ENCODE results near the gene IL18BP.

The IL18BP gene

DNA sequence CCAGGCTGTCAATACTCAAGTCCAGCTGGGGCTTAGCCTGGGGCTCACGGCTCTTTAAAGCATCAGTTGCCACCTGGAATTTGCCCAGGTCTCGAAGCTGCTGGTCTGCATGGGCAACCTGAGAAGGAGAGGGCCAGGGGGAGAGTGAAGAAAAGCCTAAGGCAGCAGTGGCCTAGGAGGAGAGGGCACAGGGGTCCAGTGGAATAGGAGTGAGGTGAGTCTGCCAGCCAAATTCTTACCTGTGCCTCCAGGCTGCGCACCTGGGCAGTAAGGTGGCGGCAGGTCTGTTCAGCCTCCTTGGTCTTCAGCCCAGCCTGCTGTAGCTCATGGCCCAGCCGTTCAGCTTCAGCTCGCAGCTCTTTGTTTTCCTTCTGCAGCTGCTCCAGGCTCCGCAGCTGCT lies 10.0 kb downstream of the IL18BP start:
- Histone ChIP-seq H3K79me2 (peaks cover 6% of the 10 kb centered on the region), H3K36me3 (ENCODE audit: control insufficient read depth, insufficient read depth, low read length) (no peaks in the 10 kb centered on the region), H3K4me2 (ENCODE audit: low read length) (no peak overlapping the region), H3K9me3 (ENCODE audit: control insufficient read depth, low read length) (no peaks in the 10 kb centered on the region), H3K27ac (no peak overlapping the region), H3K4me3 (ENCODE audit: low read depth, low read length) (no peak overlapping the region), H3K27me3 (ENCODE audit: control insufficient read depth, insufficient read depth, low read length) (no peaks in the 10 kb centered on the region), H3K9ac (no peak overlapping the region), H3K4me1 (peaks cover 20% of the 10 kb centered on the region), H2AFZ (no peak overlapping the region)
- no peak for TF ChIP-seq CTCF (IDR thresholded peaks at IDR 0.05)

GRCh38 chr11:72009156-72009555 lies 10.4 kb downstream of the IL18BP start:
- H3K27me3 ChIP-seq (ENCODE audit: control insufficient read depth, insufficient read depth, low read length), result no peaks in the 10 kb centered on the region
- H3K9me3 ChIP-seq (ENCODE audit: control insufficient read depth, low read length), result no peaks in the 10 kb centered on the region
- no peak overlapping the region for H3K9ac ChIP-seq
- no peak for TF ChIP-seq CTCF (IDR thresholded peaks at IDR 0.05)
- H3K4me2 ChIP-seq (ENCODE audit: low read length), result no peak overlapping the region
- H2AFZ ChIP-seq, result no peak overlapping the region
- H3K36me3 ChIP-seq (ENCODE audit: control insufficient read depth, insufficient read depth, low read length), result no peaks in the 10 kb centered on the region
- H3K27ac ChIP-seq, result no peak overlapping the region
- H3K79me2 ChIP-seq, result peaks cover 6% of the 10 kb centered on the region
- peaks cover 24% of the 10 kb centered on the region for H3K4me1 ChIP-seq
- no peak overlapping the region for H3K4me3 ChIP-seq (ENCODE audit: low read depth, low read length)

GRCh38 chr11:72010529-72011233 lies 12.0 kb downstream of the IL18BP start:
- H3K79me2 ChIP-seq, result peaks cover 6% of the 10 kb centered on the region
- H3K9me3 ChIP-seq (ENCODE audit: control insufficient read depth, low read length), result no peaks in the 10 kb centered on the region
- TF ChIP-seq CTCF (IDR thresholded peaks at IDR 0.05), result no peak
- no peak overlapping the region for H3K27ac ChIP-seq
- no peaks in the 10 kb centered on the region for H3K27me3 ChIP-seq (ENCODE audit: control insufficient read depth, insufficient read depth, low read length)
- H3K9ac ChIP-seq, result no peak overlapping the region
- H3K4me1 ChIP-seq, result peaks cover 33% of the 10 kb centered on the region
- no peak overlapping the region for H3K4me3 ChIP-seq (ENCODE audit: low read depth, low read length)
- H2AFZ ChIP-seq, result no peak overlapping the region
- no peak overlapping the region for H3K4me2 ChIP-seq (ENCODE audit: low read length)
- H3K36me3 ChIP-seq (ENCODE audit: control insufficient read depth, insufficient read depth, low read length), result no peaks in the 10 kb centered on the region

DNA sequence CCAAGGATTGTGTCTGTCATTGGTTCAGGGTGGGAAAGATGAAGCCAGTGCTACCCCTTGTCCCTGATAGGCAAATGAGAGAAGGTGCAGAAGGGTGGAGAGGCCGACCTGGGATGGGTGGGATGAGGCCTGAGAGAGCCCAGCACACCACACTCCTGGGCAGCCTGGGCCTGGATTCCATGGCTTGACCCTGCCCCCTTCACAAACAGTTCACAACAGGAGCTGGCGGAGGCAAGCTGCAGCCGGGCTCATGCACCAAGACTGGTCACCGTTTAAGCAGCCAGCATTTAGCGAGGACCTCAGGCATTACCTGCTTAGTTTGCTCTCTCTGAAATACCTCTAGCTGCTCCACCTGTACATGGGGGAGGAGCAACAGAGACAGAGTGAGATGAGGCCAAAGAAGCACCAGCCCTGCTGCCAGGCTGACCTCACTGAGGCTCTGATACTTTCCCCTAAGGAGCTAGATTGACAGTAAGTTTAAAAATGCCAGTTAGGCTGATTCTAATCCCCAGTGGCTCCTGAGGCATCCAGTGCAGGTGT lies 13.5 kb downstream of the IL18BP start:
- Histone ChIP-seq H3K4me1 (peaks cover 37% of the 10 kb centered on the region), H3K4me3 (ENCODE audit: low read depth, low read length) (no peak overlapping the region), H3K4me2 (ENCODE audit: low read length) (no peak overlapping the region), H3K9me3 (ENCODE audit: control insufficient read depth, low read length) (no peaks in the 10 kb centered on the region), H3K36me3 (ENCODE audit: control insufficient read depth, insufficient read depth, low read length) (no peaks in the 10 kb centered on the region), H3K27me3 (ENCODE audit: control insufficient read depth, insufficient read depth, low read length) (no peaks in the 10 kb centered on the region), H3K9ac (no peak overlapping the region), H2AFZ (no peak overlapping the region), H3K79me2 (peaks cover 6% of the 10 kb centered on the region), H3K27ac (peak overlapping the region; percentile 82)
- no peak for TF ChIP-seq CTCF (IDR thresholded peaks at IDR 0.05)
